Endometrial microvascular endothelial cells (primary cell): ENCODE data around the gene LYSMD2. TPM values are rescaled to one million over a fixed set of nuclear protein-coding genes. Genes with fewer than 3 reads are reported as not detected.
"Not testable (repeated sequence)": the region's sequence is repeated elsewhere in the genome, so short reads cannot be mapped to it uniquely, and the experiment has no call there.

Source experiments
- in situ Hi-C: cut with HindIII; loops from 2 replicates; pipeline ENCODE4 v1.10.0; 2017; ENCODE audit warnings: low sequenced_read_pairs, low pct_unique_long_range_greater_than_20kb; ENCODE audit errors: inconsistent ontology term
- total RNA-seq: library from RNA; depleted of rRNA; stranded (reverse); fragments of >200 nt; gene quantifications from one replicate; pipeline ENCODE4 v1.2.3, GENCODE V29; 2015; ENCODE audit errors: inconsistent ontology term

The LYSMD2 gene, protein sequence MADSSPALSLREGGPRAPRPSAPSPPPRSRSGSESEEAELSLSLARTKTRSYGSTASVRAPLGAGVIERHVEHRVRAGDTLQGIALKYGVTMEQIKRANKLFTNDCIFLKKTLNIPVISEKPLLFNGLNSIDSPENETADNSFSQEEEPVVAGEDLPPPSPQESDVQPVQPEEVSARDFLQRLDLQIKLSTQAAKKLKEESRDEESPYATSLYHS
- total RNA-seq = 13.6 TPM

DNA sequence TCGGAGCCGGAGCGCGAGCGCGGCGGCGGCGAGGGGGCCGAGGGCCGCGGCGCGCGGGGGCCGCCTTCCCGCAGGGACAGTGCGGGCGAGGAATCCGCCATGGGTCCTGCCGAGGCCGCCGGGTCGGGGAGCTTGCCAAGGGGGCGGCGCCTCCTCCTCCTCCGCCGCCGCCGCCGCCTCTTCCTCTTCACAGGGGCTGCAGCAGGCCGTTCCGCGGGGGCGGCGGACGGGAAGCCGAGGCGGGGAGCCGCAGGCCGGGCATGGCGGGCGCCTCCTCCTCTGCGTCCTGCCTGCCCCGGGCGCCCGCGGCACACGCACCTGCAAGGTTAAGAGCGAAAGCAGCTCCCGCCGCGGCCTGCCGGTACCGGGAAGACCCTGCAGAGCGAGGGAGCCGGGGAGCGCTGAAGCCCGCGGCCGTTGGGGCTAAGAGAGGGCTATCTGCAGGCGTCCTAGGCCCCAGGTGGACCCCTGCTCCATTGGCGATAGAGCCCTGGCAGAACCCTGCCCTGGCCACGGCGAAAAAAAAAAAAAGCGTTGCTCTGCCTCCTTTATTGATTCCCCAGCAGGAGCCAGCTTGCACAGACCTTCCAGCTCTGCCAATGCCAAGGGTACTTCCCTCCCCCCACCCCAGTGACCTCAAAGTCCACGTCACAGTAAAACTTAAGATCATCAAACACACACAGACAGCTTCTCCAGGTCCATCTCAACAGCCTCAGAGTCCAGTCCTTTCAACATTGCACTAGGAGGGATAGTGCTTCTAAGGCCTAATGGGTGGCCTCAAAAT, at the start of gene LYSMD2:
Gene LYSMD2, minus strand, starts transcription at position 134 of the 784 bp plus-strand sequence. Its CDS starts 33 bp downstream, at position 101.
- in situ Hi-C loops = no loop called here

DNA sequence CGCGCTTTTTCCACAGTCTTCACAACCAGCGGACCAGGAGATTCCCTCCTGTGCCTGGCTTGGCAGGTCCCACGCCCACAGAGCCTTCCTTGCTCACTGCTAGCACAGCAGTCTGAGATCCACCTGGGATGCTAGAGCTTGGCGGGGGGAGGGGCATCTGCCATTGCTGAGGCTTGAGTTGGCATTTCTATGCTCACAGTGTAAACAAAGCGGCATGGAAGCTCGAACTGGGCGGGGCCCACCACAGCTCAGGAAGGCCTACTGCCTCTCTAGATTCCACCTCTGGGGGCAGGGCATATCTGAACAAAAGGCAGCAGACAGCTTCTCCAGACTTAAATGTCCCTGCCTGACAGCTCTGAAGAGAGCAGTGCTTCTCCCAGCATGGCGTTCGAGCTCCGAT, 49.7 kb upstream of the LYSMD2 start:
- in situ Hi-C loops = not testable (repeated sequence)

DNA sequence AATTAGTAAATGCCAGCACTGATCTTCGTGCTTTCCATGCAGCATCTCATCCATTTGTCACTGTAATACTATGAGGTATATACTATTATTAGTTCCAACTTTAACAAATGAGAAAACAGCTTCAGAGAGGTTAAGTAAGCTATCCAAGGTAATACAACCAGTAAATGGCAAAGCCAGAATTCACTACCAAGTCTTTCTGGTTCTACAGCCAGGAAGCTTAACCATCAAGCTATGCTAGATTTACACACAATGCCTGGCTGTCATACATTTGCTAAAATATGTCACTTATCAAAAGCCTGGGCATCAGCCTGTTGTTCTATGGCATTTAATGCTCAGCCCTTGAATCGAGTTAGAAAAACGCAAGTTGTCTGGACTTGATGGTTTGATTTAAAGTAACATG, 46.5 kb upstream of the LYSMD2 start:
- in situ Hi-C loops = no loop called here

DNA sequence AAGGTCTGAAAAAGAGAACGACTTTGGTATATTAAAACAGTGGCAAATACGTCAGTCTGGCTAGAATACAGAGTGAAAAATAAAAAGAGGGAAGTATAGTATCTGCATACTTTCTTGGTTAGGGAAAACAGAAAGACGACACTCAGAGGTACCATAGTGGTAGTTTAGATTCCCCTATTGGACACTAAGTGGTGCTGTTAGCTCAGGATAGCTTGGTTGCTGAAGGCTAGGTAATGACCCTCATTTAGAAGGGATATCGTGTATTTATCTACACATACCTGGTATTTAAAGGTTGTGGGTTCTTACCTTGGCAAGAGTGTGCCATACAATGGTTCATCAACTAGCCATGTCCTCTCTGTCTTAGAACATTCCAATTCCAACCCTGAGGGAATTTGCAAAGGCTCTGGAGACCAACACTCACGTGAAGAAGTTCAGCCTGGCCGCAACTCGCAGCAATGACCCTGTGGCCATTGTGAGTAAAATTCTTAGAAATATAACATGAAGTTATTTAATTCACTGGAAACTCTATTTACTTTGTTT, 45.0 kb upstream of the LYSMD2 start:
- in situ Hi-C loops = no loop called here

DNA sequence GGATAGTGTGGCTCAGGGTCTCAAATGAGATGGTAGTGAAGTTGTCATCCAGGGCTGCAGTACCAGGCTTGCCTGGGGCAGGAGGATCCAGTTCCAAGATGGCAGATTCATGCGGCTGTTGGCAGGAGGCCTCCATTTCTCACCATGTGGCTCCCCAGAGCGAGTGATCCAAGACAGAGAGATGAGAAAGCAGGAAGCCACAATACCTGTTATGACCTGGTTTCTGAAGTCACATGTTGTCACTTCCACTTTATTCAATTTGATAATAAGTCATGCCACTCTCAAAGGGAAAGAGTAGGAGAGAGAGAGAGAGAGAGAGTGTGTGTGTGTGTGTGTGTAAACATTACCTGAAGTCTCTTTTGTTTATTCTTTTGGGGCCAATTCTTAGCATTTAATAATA, 44.1 kb upstream of the LYSMD2 start:
- in situ Hi-C loops = no loop called here

DNA sequence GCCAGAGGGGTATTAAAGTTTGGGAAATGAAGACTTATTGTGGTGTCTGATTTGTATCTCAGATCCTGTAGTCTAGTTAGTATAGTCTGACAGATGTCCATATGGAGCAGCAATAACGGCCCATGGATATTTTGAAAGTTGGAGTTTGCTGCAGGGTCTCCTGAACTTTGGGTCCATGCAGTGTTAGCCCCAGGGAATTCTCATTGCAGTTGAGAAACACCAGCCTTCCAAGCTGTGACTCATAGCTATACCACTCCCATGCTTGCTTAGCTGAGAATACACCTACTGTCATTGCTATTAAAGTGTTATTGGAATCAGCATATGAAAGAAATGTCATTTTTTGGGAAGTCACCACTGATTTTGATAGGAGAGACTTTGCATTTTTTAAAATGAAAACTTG, 43.2 kb upstream of the LYSMD2 start:
- in situ Hi-C loops = no loop called here

DNA sequence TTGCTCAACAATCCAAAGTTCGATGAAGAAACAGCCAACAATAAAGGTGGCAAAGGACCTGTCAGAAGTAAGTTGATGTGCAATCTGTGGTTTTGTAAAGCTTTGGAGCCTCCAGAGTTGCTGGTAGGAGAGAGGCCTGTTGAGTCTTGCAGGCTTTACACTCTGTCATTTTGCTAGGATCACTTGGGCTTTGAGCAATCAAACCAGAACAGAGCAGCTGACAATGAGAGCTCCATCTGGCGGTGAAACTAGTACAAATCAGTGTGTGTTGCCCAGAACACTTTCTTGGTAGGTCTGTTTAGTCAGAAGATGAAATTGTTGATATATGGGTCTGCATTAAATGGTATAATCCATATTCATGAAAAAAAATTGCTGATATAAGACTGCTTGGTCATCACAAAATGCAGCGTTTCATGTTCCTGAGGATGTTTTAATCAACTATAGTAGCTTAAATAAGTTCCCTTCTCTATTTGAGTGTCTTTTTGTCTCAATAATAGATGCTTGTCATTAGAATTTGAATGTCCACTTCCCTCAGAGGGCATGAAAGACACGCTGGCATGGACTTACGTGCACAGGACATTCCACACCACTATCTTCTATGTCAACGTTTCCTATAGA, 39.6 kb upstream of the LYSMD2 start:
- in situ Hi-C loops = no loop called here

DNA sequence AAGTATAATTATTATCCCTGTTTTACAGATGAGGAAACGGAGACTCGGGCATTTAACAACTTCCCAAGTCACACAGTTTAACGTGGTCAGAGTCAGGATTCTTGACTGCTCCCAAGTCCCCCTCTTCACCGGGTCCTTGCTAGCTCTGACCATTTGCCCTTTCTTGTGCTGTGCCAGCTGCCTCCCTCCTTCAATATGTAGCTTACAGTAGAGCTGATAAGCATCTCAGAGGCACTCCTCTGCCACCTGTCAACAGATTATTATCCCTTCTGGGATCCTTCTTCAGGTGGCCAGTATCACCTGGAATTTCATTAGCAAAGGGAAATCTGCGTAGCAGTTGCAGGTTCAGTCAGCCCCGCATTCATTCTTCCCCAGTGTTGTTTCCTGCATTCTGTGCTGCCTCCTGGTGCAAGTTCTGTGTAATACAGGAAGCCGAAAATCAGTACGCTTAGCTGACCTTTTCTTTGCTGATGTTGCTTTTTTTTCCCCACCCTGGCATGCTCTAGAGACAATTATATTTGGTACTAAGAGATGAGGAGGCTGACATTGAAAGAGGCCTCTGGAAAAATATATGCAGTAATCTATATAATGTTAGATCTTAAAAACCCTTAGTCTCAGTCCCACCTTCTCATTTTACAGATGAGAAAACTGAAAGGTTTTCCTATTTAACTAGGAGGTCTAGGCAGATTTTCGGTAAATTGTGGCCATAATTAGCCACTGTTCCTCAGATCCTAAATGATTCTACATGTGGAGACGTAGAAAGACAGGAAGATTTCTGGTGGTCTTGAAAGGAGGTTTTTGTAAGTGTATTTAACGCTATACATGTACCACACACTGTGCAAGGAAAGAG, 38.7 kb upstream of the LYSMD2 start:
- in situ Hi-C loops = no loop called here

DNA sequence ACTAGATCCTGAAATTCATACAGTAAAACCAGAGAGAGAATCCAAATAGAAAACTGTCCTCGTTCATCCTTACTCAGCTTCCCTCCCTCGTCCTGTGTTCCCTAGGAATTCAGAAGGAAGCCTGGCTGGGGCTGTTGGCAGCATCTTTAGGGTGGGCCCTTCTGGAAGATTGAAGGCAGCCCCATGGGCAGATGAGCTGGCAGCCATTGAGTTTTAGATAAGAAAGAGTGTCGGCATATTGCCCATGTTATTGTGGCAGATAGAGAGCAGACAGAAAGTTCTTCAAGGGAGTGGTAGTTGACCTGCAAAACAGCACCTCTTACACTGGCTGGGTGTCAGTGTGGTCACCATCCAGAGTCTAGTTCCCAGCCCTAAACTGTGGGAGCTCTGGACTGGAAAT, 37.5 kb upstream of the LYSMD2 start:
- in situ Hi-C loops = no loop called here

DNA sequence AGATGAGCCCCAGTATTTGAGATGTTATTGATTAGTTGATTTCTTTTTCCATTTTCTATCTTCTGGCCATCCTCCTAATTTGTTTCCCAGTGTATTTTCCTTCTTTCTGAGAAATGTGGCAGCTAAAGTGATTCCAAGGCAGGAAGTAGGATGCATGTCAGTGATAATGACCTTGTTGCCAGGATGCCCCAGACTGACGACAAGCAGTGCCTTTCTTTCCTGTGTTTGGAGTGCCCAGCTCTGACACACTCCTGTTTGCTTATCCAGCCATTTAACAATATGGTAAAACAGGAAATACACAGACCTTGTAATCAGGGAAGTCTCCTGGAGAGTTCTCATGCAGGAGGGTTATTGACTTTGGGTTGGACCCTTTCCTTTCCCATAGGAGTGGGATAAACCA, 34.3 kb upstream of the LYSMD2 start:
- in situ Hi-C loops = no loop called here

DNA sequence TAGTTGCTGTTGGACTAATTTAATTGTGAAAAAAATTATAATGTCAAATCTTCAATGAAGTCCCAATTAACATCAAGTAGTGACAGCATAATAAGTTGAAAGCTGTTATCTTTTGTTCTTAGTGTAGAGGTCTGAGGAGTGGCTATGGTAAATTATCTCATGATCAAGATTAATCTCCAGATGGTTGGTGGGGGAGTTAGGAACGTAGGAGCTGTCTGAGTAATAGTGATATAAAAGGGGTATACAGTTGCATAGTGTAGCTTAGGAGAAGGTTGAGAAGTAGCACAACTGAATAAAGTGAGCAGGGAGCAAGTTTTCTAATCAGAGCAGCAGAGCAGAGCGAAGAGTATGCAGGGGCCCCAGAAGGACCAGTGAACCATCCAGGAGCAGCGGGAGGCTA, 33.4 kb upstream of the LYSMD2 start:
- in situ Hi-C loops = no loop called here

DNA sequence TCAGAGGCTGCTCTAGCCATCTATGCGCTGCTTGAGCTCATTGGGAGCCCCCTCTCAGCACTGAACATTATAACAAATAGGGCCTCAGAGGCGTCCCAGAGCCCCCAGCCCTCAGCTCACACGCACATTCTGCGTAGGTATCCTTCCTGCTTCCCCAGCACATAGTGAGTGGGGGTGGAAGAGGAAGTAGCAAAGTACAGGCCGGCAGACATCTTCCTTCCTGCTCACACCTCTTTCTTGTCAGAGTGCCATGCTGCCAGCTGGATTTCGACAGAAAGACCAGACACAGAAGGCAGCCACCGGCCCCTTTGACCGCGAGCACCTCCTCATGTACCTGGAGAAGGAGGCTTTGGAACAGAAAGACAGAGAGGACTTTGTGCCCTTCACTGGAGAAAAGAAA, 30.6 kb upstream of the LYSMD2 start:
- in situ Hi-C loops = no loop called here

DNA sequence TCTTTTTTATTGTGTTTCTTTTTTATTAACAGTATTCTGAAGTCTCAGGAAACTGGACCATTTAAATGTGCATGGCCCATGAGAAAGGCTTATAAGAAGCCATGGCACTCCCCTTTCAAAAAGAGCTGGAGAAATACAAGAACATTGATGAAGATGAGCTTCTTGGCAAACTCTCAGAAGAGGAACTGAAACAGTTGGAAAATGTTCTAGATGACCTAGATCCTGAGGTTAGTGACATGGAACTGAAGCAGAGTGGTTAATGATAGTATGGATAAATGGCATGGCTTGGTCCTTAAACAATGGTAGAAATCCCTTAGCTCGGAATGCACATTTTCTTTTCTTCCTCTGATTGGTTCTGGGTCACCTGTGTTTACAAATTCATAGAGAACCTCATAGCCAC, 28.9 kb upstream of the LYSMD2 start:
- in situ Hi-C loops = no loop called here

DNA sequence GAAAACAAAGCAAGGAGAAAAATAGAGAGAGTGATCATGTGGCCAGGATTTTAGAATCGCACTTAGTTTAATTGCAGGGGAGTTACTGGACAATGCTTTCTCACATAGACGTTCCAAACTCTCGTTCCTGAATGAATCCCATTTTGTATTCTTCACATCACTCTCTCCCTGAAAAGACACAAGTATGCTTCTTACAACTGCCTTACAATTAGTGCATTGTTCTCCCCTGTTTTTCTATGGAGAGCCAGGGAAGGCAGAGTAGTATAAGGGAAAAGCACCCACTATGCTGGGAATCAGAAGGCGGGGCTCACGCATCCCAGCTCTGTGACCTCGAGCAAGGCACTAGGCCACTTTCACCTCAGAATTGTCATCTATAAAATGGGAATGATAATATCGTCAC, 28.3 kb upstream of the LYSMD2 start:
- in situ Hi-C loops = no loop called here

DNA sequence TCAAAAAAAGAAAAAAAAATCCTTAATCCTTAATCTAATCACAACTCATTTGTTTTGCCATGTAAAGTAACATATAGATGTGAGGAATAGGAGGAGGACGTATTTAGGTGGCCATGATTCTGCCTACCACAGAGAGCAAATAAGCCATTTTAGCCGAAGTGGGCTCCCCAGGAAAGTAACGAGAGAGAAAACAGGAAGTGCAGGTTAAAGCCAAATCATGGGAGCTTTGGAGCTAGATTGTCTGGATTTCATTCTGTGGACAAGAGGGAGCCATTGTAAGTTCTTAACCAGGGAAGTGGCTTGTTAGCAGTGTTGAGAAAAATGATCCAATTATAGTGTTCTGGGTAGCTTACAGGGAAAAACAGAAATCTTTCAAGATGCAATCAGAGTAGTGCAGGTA, 23.4 kb upstream of the LYSMD2 start:
- in situ Hi-C loops = no loop called here

DNA sequence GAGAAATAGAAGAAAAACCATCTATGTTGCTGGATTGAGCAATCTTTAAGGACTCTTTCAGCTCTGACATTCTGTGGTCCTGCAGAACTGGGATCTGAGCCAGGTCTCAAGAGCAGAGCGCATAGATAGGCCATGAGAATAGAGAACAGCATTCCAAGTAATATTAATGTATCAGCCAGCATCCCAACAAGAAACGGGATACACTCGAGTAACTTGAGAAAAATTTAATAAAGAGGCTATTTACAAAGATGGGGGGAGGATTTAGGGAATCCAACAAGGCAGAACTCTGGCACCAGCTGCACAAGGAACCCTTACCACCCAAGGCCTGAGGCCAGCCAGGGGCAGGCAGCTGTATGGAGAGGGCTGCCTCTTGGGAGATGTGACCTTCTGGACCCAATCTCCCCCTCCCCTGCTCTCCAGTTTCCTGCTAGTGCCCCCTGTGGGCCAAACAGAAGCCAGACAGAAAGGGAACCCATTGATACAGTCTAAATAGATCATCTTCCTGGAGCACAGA, 22.2 kb upstream of the LYSMD2 start:
- in situ Hi-C loops = no loop called here

DNA sequence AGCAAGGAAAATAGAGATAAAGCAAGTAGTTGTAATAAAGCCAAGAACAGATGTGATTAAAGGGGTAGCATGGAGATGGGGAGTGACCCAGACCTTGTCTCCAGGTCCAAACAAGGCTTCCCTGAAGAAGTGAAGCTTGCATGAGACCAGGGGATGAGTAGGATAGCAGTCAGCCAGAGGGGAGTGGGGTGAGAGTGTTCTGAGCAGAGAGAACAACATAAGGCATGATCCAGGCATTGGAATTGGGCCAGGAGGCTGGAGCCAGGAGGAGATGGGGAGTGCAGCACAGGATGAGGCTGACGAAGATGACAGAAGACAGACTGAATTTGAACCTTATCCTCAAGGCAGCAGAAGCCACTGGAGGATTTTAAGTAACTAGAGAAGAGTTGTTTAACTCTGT, 21.2 kb upstream of the LYSMD2 start:
- in situ Hi-C loops = no loop called here

DNA sequence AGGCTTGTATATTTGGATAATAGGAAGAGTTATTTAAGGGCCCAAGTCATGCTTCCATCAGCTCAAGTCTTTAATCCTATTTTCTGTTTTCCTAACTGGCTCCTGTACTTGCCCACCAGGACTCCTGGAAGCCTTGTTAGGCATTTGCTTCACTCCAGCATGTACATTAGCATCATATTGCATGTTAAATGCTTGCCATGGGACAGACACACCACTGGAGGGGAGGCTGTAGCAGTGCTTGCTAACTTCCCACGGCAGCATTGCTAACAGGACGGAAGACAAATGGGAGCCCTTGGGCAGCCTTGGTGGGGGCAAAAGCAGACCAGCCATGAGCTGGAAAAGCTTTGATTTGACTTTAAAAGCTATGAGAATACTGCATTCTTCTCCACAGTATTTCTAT, 20.0 kb upstream of the LYSMD2 start:
- in situ Hi-C loops = no loop called here

DNA sequence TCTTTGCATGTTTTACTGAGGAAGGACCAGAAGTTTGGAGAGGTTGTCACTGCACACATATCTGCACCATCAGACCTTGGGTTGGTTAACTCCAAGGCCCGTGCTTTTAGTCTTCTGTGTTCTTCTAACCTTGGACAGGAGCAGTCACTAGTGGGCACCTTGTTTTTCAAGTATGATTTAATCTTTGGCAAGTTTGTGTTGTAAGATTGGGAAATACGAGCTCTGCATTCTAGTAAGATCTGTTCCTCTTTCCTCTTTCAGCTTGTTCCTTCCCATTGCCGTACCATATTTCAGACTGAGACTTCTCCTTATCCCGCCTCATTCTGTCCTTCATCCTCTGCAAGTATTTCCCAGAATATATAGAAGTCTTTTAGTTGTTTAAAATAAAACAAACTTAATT, 19.0 kb upstream of the LYSMD2 start:
- in situ Hi-C loops = no loop called here
